HG02759 (cell line): ENCODE data around the gene PLPPR3.

Experiments used
- ATAC-seq: cut with Tn5 transposase; IDR thresholded peaks from one replicate; pipeline ENCODE4 v1.9.1; 2021; ENCODE audit warnings: mild to moderate bottlenecking, moderate library complexity; ENCODE audit not compliant: unreplicated experiment

Gene PLPPR3

DNA sequence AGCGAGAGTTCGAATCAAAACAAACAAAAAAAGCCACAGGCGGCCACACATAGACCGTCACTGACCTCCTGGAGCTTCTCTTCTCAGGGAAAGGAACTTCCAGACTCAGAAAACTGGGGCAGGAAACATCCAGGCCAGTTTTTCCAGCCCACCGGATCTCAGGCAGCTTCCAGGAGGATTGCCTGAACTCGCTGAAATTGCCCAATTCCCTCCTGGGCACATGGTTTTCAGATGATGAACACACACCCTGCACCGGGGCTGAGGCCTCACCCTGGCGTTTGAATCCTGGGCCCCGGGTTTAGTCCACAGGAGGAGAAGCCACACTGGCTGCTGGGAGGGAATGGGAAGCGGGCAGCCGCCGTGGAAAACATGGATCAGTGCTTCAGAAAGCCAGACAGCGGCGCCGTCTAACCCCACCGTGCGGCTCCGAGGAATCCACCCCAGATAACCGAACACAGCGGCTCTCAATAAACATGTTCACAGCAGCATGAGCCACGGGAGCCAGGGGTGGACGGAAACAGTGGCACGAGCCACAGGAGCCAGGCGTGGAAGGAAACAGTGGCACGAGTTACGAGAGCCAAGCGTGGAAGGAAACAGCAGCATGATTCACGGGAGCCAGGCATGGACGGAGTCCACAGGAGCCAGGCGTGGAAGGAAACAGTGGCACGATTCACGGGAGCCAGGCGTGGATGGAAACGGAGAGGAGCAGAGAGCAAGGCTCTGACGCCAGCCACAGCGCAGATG, 42.7 kb downstream of the PLPPR3 start:
- no peak for ATAC-seq

DNA sequence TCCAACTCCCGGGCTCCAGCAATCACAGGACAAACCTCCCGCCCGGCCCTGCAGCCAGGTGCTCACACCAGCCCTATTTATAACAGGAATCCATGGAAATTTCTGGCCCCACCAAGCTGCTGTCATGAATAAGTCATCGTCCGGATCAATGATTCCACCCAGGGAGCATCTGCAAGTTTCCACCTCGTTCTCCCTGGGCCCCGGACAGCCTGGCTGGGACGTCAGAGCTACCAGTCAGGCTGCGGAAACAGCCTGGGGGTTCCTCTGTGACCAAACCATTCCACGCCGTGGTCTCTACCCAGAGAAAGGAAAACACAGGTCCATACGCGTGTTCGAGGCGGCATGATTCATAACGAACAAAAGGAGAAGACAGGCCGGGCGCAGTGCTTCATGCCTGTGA, 45.2 kb downstream of the PLPPR3 start:
- ATAC-seq: no peak

DNA sequence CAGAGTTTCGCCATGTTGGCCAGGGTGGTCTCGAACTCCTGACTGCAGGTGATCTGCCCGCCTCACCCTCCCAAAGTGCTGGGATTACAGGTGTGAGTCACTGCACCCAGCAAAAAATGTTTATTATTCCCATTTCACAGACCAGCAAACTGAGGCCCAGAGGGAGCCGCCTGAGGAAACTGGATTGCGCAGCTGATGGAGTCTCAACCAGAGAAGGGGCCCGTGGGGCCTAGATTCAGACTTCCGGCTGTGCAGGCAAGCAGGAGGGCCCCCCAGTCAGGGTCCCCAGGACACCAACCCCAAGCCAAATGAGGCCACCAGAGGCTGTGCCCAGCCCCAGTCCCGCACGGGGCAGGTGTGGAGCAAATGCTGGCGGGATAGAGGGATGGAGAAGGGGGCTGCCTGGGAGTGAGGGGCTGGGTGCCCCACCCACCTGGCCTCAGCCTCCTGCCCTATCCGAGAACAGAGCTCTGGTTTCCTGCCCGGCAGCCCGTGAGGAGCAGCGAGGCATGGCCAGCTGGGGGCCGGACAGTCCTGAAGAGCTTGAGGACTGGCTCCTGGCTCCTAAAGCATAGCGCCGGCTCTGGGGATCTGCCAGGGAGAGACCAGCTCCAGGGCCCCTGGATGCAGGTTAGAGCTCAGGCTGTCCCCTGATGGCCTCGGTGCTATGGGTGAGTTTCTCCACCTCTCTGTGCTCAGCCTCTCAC, 48.9 kb downstream of the PLPPR3 start:
- no peak for ATAC-seq

DNA sequence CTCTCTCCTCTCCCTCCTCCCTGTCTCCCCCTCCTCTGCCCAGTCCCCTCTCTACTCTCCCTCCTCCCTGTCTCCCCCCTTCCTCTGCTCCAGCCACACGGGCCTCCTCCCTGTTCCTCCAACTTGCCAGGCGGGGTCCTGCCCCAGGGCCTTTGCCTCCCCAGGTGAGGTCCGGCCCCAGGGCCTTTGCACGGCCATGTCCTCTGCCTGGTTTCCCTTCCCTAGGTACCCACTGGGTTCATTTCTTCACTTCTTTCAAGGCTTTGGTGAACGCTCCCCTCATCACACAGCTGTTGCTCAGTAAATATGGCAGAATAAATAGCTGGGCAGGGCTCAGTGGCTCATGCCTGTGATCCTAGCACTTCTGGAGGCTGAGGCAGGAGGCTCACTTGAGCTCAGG, 49.7 kb downstream of the PLPPR3 start:
- ATAC-seq: no peak

DNA sequence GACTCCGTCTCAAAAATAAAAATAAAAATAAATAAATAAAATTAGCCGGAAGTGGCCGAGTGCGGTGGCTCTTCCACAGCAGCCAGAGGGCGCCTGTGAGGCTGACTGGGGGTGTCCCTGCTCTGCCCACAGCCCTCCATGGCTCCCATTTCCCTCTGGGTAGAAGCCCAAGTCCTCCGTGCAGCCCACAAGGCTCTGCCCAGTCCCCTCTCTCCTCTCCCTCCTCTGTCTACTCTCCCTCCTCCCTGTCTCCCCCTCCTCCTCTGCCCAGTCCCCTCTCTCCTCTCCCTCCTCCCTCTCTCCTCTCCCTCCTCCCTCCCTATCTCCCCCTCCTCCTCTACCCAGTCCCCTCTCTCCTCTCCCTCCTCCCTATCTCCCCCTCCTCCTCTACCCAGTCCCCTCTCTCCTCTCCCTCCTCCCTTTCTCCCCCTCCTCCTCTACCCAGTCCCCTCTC, 50.4 kb downstream of the PLPPR3 start:
- no peak for ATAC-seq

DNA sequence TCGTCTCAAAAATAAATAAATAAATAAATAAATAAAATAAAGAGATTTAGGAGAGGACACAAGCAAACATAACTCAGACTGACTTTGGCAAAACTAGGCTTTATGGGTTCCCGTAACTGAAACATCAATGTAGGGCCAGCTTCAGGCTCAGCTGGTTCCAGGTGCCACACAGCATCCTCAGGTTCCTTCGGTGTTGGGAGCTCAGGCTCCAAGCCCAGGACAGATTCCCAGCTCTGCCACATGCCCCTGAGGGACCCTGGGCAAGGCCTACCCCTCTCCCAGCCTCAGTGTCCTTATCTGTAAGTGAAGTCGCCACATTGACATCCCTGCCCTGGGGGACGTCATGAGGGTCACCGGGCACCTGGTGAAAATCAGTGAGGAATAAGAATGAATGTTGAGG, 52.1 kb downstream of the PLPPR3 start:
- no peak for ATAC-seq

DNA sequence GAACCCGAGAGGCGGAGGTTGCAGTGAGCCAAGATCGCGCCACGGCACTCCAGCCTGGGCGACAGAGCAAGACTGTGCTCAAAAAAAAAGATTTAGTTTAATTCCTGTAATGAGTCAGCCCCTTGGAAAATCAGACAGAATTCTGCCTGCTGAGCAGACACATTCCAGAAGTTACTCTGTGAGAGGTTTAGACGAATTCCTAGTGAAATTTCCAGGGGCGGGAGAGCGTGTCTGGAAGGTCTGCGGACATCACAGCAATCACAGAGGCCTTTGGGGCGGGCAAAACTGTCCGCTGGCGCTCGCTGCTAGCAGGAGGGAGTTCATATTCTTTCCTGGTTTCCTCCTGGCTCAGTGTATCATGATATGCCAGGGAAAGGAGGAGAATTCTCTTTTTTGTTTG, 53.3 kb downstream of the PLPPR3 start:
- ATAC-seq: no peak

DNA sequence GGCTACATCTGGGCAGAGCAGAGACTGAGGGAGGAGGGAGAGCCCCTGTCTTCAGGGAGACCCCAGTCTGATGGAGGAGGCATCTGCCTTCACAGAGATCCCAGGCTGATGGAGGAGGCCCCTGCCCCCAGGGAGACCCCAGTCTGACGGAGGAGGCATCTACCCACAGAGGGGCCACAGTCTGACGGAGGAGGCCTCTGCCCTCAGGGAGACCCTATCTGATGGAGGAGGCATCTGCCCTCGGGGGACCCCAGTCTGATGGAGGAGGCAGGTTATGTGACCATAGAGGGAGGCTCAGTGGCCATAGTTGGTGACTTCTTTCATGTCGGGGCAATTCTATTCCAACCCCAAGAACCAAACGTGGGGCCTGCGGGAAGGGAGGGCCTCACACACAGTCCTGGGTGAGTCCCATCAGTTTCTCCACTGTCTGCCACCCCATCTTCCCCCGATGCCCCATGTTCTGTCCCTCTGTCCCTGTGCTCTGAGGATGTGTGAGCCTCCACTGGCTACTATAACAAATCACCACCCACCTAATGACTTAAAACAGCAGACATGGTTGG, 56.5 kb downstream of the PLPPR3 start:
- ATAC-seq: no peak

DNA sequence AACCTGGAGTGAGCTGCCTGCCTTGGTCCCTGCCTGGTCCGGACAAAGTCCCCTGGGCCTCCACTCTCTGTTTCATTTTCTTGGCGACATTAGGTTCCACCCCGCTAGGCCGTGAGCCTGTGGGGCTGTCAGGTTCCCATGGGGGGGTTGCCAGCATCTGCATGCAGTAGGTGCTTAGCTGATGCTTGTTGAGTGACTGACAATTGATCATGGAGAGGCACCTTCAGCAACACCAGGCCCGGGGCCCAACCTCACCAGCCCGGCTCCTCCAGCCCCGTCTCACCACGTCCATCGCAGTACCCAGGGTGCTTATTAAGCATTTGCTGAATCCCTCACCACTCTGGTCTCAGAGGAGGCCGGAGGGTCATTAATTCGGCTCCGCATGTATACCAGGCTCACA, 57.5 kb downstream of the PLPPR3 start:
- ATAC-seq: no peak

DNA sequence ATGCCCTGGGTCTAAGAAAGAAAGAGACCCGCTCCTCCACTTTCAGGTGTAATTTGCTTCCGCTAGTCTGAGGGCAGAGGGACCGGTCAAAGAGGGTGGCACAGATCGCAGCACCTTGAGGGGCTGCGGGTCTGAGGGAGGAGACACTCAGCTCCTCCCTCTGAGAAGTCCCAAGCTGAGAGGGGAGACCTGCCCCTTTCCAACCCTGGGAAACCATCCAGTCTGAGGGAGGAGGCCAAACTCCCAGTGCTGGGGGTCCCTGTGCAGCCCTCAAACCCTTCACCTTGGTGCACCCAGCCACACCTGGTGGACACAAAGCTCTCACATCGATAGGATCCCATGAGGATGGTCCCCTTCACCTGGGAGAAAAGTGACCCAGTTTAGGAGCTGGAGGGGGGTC, 57.9 kb downstream of the PLPPR3 start:
- ATAC-seq: no peak

DNA sequence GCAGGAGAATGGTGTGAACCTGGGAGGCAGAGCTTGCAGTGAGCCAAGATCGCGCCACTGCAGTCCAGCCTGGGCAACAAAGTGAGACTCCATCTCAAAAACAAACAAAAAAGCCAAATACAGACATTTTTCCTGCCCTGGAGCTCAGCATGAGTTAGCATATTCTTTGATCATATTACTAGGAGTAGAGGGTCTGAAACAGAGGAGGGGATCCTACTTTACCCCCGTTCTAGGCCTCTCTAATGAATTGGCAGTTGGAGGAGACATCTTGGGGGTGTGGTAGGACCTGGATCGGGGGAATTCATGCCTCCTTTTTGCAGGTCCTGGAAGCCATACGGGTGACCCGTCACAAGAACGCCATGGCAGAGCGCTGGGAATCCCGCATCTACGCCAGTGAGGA, 58.6 kb downstream of the PLPPR3 start:
- ATAC-seq: no peak
